Measurements from ENCODE around the gene CDC16.

CDC16 gene

DNA sequence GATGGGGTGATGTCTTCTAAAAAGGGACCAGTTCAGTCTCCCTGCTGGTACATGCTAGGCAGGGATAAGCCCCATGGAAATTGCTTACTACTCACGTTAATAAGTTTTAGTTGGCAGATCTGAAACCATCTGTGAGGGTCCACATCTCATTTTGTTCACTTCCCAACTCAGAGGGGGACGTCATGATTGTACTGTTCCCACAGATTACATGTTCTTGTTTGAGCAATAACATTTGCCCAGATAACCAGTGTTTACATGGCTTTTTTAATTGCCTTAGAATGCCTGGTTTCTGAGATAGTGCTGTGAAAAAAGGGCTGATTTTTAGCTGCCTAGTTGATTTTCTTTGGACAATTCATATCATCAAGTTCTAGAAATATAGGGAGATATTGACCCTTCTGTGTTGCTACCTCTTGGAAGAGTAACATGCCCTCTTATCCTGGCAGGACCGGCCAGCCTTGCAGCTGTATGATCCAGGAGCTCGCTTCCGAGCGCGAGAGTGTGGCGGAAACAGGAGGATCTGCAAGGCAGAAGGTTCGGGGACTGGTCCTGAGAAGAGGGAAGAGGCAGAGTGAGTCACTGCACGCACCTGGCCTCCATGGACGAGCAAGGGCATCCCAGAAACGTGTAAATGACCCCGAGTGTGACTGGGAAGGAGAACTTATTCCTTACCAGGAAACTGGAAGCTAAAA, 69.8 kb downstream of the CDC16 start:
- no peak for DNase-seq

DNA sequence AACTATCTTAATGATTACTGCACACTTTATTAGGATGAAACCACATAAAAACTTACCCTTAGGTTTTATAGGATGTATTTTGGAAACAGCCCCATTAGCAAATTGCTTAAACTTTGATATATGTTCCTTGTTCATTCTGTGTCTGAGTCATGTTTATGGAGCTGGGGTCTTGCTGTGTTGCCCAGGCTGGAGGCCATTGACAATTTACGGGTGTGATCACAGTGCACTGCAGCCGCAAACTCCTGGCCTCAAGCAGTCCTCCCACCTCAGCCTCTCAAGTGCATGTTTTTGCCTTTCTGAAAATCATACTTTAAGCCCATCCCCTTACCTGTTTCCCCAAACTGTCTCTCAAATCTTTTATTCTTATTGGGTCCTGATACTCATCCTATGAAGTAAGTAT, 74.4 kb downstream of the CDC16 start:
- DNase-seq = no peak

DNA sequence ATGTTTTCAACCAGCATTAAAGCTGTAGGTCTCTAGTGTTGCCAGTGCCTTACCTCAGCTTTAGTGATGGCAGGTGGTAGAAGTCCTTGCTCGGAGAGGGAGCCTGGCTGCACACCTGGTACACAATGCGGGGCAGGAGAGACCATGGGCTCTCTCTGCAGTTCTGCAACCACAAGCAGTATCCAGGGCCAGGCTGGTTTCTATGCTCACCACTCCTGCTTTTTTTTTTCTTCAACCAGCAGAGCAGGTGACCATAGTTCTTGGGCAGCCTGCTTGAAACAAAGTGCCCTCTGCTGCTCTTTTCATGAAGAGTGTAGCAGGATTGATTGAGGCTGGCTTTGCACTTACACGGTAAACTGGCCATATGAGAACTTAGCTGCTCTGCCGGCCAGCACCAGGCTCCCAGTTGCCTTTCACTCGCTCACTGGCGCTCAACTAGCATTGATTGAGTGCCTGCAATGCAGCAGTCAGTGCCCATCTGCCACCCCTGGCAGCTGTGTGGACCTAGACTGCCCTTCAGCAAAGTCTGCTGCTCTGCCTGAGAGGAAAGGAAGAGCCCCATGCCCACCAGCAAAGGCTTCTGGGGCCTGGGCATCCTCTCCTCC, 75.2 kb downstream of the CDC16 start:
- DNase-seq = no peak

DNA sequence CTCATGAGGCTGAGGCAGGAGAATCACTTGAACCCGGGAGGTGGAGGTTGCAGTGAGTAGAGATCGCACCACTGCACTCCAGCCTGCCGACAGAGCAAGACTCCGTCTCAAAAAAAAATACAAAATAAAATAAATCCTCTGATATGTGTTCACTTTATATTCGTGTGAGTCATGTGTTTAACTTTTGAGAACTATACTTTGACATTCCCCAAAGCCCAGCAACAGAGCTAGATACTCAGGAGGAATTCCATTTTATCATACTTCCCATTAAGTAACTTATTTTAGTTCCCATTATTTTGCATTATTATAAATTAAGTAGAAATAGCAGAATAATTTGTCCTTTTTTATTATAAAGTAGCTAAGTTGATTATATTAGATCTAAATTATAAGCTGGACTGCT, 76.3 kb downstream of the CDC16 start:
- DNase-seq = no peak

DNA sequence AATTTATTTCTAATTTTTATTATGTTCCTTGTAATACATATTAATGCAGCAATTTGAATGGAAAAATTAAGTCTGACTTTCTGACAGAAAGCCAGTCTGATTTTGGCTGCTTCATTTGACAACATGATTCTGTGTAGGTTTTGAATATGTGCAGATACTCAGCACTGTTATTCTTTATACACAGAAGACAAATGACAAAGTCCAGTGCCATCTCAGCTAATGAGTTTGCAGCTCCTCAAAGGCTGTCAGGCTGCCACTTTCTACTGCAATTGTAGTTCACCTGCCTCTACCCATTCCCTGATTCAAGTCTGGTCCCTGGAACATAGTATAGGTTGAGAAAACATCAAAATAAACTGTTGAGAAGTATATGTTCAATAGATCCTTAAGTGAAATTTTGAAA, 76.7 kb downstream of the CDC16 start:
- no peak for DNase-seq

DNA sequence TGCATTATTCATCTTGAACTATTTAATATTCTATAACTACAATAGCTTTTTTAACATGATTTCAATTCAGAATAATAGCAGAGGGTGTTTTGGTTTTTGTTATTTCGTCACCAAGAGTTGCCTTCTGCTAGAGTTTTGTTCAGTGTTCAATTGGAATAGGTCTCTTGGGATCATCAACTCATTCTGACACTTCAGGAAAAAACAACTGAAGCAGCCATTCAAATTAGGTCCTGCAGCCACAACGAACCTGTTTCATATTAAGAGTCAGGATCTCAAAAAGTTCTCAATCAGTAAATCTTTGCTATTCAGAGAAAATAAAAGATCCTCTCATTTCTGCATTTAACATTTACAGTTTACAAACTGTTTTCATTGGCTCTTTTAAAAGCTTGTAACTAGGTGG, 77.2 kb downstream of the CDC16 start:
- DNase-seq = no peak

DNA sequence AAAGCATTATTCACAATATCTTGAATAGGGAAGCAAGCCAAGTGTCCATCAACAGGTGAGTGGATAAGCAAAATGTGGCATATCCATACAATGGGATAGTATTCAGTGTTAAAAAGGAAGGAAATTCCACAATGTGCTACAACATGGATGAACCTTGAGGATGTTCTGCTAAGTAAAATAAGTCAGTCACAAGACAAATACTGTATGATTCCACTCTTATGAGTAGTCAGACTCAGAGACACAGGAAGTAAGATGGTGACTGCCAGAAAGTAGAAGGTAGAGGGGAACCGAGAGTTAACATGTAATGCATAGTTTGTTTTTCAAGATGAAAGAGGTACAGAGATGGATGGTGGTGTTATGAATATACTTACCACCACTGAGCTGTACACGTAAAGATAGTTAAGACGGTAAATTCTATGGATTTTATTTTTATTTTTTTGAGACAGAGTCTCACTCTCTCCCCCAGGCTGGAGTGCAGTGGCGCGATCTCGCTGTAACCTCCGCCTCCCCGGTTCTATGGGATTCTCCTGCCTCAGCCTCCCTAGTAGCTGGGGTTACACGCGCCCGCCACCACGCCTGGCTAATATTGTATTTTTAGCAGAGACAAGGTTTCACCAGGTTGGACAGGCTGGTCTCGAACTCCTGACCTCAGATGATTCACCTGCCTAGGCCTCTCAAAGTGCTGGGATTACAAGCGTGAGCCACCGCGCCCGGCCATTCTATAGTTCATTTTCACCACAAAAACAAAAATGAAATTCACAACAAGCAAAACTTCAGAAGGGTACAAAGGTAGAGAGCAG, 78.6 kb downstream of the CDC16 start:
- peak in 1 of 2 experiments; percentile 18 for DNase-seq

DNA sequence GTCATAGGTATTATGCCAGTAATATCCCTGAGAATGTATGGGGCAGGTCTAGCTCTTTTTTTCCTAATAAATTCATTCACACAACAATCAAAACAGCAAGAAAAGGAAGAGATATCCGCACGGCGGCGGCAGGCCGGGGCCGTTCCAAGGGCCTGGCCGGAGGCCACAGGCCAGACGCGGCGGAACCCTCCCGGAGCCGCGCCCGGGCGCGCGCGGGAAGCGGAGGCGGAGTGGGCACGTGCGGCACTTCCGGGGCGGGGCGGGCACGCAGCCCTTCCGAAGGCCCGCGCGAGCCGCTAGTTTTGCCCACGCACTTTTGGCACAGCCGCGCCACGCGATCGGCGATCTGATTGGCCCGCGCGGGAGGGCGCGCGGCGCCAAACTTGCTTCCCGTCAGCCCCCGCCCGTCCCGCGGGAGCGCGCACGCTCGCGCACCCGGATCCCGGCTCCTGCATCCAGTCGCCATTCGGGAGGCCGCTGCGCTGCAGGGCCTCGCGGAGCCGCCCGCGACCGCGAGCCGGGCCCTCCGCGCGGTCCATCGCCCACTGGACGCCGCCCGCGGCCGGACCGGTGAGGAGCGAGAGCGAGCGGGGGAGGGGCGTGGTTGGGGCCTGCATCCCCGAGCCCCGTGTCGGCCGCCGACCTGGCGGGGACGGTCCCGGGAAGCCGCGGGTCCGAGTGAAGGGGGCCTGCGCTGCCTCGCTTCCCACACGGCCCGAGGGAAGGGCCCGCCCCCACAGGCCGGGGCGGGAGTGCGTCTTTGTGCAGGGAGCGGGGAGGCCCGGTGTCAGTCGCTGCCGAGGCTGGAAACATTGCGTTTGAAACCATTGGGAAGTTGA, 79.6 kb downstream of the CDC16 start, which contains the start of gene CHAMP1:
Gene CHAMP1 (plus strand): TSS at position 430 of the 839 bp plus-strand sequence. CDS start 9,340 bp downstream, outside the sequence.
- peak; percentile 91 to 92 for DNase-seq

DNA sequence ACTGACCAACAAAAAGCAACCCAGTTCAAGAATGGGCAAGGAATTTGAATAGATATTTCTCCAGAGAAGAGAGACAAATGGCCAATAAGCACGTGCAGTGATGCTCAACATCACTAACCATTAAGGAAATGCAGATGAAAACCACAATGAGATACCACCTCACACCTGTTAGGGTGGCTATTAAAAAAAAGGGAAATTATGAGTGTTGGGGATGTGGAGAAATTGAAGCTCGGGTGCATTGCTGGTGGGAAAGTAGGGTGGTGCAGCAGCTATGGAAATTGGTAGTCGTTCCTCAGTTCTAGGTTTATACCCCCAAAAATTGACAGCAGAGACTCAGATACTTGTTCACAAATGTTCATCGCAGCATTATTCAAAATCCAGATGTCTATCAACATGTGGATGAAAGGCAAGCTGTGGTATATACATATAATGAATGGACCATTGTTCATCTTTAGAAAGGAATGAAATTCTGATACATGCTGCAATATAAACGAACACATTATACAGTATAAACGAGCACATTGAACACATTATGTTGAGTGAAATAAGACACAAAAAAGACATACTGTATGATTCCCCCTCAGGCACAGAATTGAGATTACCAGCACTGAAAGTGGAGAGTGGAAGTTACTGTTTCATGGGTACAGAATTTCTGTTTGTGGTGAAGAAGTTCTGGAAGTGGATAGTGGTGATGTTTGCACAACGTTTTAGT, 80.5 kb downstream of the CDC16 start:
- peak in 1 of 2 experiments; percentile 2 for DNase-seq

DNA sequence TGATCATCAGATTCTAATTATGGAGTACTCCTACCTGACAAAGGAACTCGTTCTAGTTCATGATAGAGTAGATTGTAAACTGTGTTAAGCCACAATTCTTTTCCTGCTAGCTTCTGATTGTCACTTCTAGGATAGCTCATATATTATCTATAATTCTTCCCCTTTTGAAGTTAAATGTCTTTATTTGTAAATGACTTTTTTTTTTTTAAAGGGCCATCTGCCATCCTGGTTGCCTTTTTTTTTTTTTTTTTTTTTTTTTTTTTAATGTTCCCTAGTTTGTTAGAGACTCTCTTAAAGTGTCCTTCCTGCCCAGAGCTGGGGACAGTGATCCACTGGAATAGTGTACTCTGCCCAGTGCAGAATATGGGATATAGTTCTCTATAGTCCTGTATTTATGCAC, 83.9 kb downstream of the CDC16 start:
- no peak for DNase-seq

DNA sequence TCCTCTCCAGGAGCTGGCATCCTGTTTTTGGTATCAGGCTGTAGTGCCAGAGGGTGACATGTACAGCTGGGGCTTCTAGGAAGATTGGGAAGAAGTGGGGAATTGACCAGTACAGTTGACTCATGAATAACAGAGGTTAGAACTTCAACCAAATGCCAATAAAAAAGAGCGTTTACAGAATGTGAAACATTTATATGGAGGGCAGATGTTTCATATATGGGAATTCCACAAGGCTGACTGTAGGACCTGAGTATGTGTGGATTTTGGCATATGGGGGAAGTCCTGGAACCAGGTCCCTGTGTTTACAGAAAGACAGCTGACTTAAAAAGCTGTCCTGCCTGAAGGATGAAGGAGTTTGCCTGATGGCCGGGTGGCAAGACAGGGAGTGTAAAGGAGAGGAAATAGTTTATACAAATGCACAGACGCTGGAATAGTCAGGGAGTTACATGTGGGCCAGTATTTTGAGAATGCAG, 84.8 kb downstream of the CDC16 start:
- no peak for DNase-seq

DNA sequence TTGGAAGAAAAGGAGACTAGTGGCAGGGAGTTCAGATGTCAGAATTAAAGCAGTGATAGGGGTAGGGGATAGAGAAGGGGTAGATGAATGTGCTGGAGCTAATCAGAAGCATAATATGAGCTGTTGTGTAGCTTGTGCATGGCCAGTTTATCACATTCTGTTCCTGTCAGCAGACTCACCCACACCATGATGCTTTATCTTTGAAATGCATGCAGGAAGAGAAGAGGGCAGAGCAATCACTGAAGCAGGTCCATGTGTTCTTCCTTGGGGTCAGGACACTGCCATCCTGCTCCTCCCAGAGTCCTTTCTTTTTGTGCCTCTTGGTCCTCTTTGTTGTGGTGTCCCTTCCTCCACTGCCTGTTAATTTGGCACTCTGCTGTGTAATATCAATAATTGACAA, 85.4 kb downstream of the CDC16 start:
- DNase-seq = no peak

DNA sequence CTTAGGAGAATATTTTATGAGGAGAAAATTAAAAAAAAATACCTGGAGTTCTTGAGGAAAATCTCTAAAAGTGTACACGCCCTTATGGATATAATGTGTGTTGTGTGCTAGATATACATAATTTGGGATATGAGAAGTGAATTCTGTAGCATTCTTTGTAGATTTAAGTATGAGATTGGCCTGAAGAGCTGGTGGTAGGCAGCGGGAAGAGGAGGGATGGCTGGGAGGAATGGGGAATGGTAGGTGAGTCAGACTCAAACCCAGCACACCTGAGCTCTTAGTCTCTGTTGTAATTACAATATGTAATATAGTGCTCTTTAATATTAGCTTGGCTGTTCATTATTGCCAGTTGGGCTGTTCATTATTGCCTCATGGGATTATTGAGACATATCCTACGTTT, 86.6 kb downstream of the CDC16 start:
- DNase-seq = no peak
